Measurements from ENCODE around the gene CRIP2. TPM values are rescaled to one million over a fixed set of nuclear protein-coding genes. Genes with fewer than 3 reads are reported as not detected.

Gene CRIP2
- polyA plus RNA-seq, 1 donor from 2014 or later = 214 TPM

DNA sequence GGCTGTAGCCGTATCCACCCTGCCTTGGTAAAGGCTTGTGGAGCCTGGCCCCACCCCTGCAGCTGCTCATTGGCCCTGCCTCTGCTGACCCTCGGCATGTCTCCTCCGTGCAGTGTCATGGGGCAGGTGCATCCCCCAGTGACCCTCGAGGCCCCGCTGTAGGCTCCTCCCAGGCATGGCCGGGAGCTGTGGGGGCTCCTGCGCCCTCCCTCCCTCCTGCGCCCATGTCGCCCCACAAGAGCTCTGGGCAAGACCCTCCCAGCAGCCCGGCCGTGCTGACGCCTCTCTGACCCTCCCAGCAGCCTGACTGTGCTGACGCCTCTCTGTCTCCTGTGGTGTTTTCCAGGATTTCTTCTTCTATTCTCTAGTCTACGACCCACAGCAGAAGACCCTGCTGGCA lies 20.8 kb upstream of the CRIP2 start:
- Histone ChIP-seq H3K36me3 (ENCODE audit: insufficient read depth, low read length) (no peaks in the 10 kb centered on the region), H3K4me3 (ENCODE audit: low read length) (no peak overlapping the region), H3K9me2 (ENCODE audit: insufficient read depth, low read length) (no peaks in the 10 kb centered on the region), H3K27me3 (ENCODE audit: insufficient read depth, low read depth, low read length) (no peaks in the 10 kb centered on the region), H3K27ac (ENCODE audit: low read length) (no peak overlapping the region), H4K20me1 (ENCODE audit: insufficient read depth) (no peaks in the 10 kb centered on the region), H3K4me2 (ENCODE audit: low read length) (no peak overlapping the region), H3K9ac (ENCODE audit: low read length) (no peak overlapping the region), H3F3A (ENCODE audit: insufficient read depth, low read length, poor library complexity, severe bottlenecking) (no peaks in the 10 kb centered on the region), H3K9me3 (ENCODE audit: low read length) (no peaks in the 10 kb centered on the region), H3K79me2 (replicated peaks; ENCODE audit: insufficient read depth, low read length) (no peaks in the 10 kb centered on the region), H2AFZ (ENCODE audit: low read depth, low read length) (no peak overlapping the region)
- TF ChIP-seq POLR2AphosphoS5 (IDR thresholded peaks at IDR 0.05) (no peak), SMC3 (conservative IDR thresholded peaks at IDR 0.05; ENCODE audit: poor library complexity) (no peak), TAF1 (IDR thresholded peaks at IDR 0.05; ENCODE audit: low read depth) (no peak), EP300 (conservative IDR thresholded peaks at IDR 0.05; ENCODE audit: poor library complexity, severe bottlenecking) (no peak), RAD21 (conservative IDR thresholded peaks at IDR 0.05) (no peak), MXI1 (conservative IDR thresholded peaks at IDR 0.05; ENCODE audit: poor library complexity, severe bottlenecking) (no peak), EZH2 (IDR thresholded peaks at IDR 0.05; ENCODE audit: borderline replicate concordance, insufficient read depth, low read length, poor library complexity, severe bottlenecking) (no peak)
- TF ChIP-seq, protein P1, sequence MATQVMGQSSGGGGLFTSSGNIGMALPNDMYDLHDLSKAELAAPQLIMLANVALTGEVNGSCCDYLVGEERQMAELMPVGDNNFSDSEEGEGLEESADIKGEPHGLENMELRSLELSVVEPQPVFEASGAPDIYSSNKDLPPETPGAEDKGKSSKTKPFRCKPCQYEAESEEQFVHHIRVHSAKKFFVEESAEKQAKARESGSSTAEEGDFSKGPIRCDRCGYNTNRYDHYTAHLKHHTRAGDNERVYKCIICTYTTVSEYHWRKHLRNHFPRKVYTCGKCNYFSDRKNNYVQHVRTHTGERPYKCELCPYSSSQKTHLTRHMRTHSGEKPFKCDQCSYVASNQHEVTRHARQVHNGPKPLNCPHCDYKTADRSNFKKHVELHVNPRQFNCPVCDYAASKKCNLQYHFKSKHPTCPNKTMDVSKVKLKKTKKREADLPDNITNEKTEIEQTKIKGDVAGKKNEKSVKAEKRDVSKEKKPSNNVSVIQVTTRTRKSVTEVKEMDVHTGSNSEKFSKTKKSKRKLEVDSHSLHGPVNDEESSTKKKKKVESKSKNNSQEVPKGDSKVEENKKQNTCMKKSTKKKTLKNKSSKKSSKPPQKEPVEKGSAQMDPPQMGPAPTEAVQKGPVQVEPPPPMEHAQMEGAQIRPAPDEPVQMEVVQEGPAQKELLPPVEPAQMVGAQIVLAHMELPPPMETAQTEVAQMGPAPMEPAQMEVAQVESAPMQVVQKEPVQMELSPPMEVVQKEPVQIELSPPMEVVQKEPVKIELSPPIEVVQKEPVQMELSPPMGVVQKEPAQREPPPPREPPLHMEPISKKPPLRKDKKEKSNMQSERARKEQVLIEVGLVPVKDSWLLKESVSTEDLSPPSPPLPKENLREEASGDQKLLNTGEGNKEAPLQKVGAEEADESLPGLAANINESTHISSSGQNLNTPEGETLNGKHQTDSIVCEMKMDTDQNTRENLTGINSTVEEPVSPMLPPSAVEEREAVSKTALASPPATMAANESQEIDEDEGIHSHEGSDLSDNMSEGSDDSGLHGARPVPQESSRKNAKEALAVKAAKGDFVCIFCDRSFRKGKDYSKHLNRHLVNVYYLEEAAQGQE (IDR thresholded peaks at IDR 0.05; ENCODE audit: borderline replicate concordance) = no peak
- TF ChIP-seq, protein P2, sequence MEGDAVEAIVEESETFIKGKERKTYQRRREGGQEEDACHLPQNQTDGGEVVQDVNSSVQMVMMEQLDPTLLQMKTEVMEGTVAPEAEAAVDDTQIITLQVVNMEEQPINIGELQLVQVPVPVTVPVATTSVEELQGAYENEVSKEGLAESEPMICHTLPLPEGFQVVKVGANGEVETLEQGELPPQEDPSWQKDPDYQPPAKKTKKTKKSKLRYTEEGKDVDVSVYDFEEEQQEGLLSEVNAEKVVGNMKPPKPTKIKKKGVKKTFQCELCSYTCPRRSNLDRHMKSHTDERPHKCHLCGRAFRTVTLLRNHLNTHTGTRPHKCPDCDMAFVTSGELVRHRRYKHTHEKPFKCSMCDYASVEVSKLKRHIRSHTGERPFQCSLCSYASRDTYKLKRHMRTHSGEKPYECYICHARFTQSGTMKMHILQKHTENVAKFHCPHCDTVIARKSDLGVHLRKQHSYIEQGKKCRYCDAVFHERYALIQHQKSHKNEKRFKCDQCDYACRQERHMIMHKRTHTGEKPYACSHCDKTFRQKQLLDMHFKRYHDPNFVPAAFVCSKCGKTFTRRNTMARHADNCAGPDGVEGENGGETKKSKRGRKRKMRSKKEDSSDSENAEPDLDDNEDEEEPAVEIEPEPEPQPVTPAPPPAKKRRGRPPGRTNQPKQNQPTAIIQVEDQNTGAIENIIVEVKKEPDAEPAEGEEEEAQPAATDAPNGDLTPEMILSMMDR (IDR thresholded peaks at IDR 0.05; ENCODE audit: poor library complexity, severe bottlenecking) = no peak

DNA sequence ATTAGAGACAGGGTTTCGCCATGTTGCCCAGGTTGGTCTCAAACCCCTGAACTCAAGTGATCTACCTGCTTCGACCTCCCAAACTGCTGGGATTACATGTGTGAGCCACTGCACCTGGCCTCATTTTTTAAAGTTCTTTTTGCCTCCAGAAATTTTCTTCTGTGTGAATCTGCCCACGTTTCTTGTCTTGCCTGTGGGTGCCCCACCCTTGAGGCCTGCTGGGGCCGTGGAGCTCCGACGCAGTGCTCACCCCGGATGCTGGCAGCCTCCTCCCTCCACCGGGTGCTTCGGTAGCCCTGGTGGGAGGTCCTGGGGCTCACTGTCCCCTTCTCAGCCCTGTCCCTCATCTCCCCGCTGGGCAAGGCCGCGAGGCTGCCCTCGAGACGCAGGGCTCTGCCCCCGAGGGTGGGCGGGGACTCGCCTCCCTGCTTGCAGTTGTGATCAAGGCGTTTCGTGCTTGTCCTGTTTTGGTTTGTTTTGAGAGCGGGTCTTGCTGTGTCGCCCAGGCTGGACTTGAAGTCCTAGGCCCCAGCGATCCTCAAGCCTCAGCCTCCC lies 19.5 kb upstream of the CRIP2 start:
- no peaks in the 10 kb centered on the region for H3F3A ChIP-seq (ENCODE audit: insufficient read depth, low read length, poor library complexity, severe bottlenecking)
- no peaks in the 10 kb centered on the region for H4K20me1 ChIP-seq (ENCODE audit: insufficient read depth)
- no peaks in the 10 kb centered on the region for H3K27me3 ChIP-seq (ENCODE audit: insufficient read depth, low read depth, low read length)
- TF ChIP-seq RAD21 (conservative IDR thresholded peaks at IDR 0.05) = no peak
- no peak for TF ChIP-seq SMC3 (conservative IDR thresholded peaks at IDR 0.05; ENCODE audit: poor library complexity)
- H2AFZ ChIP-seq (ENCODE audit: low read depth, low read length) = no peak overlapping the region
- no peaks in the 10 kb centered on the region for H3K9me3 ChIP-seq (ENCODE audit: low read length)
- H3K9ac ChIP-seq (ENCODE audit: low read length) = no peak overlapping the region
- H3K4me3 ChIP-seq (ENCODE audit: low read length) = no peak overlapping the region
- no peaks in the 10 kb centered on the region for H3K79me2 ChIP-seq (replicated peaks; ENCODE audit: insufficient read depth, low read length)
- H3K36me3 ChIP-seq (ENCODE audit: insufficient read depth, low read length) = no peaks in the 10 kb centered on the region
- H3K4me2 ChIP-seq (ENCODE audit: low read length) = no peak overlapping the region
- H3K27ac ChIP-seq (ENCODE audit: low read length) = no peak overlapping the region
- no peaks in the 10 kb centered on the region for H3K9me2 ChIP-seq (ENCODE audit: insufficient read depth, low read length)

All from neural cell (in vitro differentiated cells).